ENCODE results near the gene GCNT3. TPM values are rescaled to one million over a fixed set of nuclear protein-coding genes. Genes with fewer than 3 reads are reported as not detected.

The GCNT3 gene
- total RNA-seq, 4 donors from 2014 or later = not detected

DNA sequence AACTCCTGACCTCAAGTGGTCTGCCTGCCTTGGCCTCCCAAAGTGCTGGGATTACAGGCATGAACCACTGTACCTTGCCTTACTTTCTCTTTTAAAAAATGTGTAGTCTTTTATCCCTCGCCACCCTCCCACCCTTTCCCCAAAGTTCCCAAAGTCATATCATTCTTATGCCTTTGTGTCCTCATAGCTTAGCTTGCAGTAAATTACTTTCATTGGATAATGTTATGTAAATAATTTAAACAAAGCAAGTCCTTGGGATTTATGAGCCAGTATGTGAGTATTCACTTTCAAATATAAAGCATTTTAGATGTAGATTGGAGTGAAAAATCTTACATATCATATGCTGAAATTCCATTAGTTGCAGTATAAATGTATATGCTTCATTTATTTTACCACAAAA, 34.7 kb downstream of the GCNT3 start:
- TF ChIP-seq, protein P1, sequence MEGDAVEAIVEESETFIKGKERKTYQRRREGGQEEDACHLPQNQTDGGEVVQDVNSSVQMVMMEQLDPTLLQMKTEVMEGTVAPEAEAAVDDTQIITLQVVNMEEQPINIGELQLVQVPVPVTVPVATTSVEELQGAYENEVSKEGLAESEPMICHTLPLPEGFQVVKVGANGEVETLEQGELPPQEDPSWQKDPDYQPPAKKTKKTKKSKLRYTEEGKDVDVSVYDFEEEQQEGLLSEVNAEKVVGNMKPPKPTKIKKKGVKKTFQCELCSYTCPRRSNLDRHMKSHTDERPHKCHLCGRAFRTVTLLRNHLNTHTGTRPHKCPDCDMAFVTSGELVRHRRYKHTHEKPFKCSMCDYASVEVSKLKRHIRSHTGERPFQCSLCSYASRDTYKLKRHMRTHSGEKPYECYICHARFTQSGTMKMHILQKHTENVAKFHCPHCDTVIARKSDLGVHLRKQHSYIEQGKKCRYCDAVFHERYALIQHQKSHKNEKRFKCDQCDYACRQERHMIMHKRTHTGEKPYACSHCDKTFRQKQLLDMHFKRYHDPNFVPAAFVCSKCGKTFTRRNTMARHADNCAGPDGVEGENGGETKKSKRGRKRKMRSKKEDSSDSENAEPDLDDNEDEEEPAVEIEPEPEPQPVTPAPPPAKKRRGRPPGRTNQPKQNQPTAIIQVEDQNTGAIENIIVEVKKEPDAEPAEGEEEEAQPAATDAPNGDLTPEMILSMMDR (IDR thresholded peaks at IDR 0.05; ENCODE audit: low read depth) = no peak

- TF ChIP-seq, protein P1 (IDR thresholded peaks at IDR 0.05; ENCODE audit: low read depth) = no peak
Measured at GRCh38 chr15:59647085-59647484, 35.5 kb downstream of the GCNT3 start.

- TF ChIP-seq, protein P1 (IDR thresholded peaks at IDR 0.05; ENCODE audit: low read depth) = no peak
Measured at GRCh38 chr15:59649603-59650002, 38.0 kb downstream of the GCNT3 start.

GRCh38 chr15:59654046-59654445, 42.5 kb downstream of the GCNT3 start:
- TF ChIP-seq, protein P1 (IDR thresholded peaks at IDR 0.05; ENCODE audit: low read depth) = no peak

DNA sequence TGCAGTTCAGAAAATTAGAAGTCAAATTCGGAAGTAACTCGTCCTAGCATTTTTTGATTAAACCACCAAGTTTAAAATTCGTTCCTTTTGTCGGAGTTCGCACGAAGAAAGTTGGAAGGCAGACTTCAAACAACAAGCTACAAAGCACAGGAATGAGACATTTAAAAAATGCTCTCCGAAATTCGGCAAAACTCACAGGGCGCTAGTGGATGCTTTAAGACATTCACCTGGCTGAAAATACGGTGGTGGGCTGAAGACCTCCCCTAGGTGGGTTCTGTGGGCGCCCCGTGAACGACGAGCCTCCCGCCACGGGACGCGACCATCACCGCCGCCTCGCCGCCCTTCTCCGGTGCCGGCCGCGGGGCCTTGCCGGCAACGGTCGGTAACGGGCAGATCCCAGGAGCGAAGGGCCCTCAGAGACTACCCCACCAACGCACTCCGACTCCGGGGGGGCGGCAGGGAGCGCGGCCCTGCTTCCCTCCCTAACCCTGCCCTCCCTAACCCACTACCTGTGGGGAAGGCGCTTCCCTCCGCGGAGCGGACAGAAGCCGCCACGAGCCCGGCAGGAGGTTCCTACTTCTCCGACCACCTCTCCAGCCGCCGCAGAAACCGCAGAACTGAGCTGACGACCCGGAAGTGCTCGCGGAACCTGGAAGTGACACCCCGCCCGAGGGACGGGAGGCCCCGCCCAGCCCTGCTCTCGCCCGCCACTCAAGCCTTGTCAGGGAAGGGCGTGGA, 45.5 kb downstream of the GCNT3 start, which contains the start of gene GTF2A2:
GTF2A2 (minus strand) TSS at position 619 of the 738 bp plus-strand sequence. CDS start 5,238 bp downstream, outside the sequence.
- TF ChIP-seq, protein P1 (IDR thresholded peaks at IDR 0.05; ENCODE audit: low read depth) = no peak

- TF ChIP-seq, protein P1 (IDR thresholded peaks at IDR 0.05; ENCODE audit: low read depth) = no peak
Measured at GRCh38 chr15:59657635-59658125, 46.1 kb downstream of the GCNT3 start.

GRCh38 chr15:59659366-59659765, 47.8 kb downstream of the GCNT3 start:
- TF ChIP-seq, protein P1 (IDR thresholded peaks at IDR 0.05; ENCODE audit: low read depth) = no peak
